Activated naive CD4-positive, alpha-beta T cell (primary cell): ENCODE data around the gene ATP6V1A.

ENCODE experiments used
- DNase-seq, 4 experiments: peaks; one replicate each; lab custom pipeline; 2025; lab: John Stamatoyannopoulos, UW

Gene ATP6V1A

DNA sequence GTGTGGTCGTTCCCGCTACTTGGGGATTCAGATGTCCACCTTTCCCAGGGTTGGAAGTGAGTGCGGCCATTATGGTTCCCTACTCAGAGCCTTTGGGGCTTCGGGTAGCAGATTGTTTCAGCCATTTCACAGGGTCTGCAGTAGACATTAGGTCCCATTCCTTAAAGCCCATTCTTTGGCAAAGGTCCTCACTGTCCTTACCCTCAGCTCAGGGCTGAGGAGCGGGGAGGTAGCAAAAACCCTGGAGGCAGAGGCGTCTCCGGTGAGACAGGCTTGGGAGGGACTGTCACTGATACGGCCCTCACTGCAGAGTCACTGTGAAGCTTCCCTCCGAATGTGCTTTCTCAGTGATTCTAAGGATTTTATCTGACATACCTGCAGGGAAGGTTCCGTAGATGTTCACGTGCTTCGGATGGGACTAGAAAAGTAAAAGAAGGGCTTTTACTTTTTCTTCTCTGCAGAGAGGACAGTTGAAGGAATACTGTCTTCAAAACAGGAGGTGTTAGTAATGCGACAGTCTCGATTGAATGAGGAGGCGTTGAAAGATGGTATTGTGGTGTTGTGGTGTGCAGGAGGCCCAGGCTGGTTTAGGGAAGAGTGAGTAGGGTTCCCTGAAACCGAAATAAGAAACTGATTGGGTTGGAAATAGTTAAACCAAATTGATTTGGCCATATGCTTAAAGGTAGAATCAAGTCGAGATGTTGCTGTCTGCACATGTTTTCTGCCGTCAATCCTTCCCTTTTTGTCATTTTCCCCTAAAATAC is 630 bp downstream of the ATP6V1A start:
- no peak for DNase-seq

DNA sequence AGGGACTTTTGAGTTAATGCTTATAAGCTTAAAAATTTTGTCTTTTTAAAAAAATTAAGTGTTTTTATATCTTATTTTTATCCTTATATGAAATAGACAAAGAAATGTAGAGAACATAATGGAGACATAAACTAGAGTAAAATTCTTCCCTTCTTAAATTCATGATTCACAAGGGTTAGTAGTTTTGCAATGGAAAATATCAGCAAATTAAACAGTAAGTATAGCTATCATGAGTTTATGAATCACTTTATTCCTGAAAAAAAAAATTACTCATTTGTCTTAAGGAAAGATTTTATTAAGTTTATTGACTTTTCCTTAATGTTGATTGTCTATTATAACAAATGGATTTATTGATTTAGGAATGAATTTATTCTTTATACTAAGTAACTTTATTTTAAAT is 4.3 kb downstream of the ATP6V1A start:
- no peak for DNase-seq

DNA sequence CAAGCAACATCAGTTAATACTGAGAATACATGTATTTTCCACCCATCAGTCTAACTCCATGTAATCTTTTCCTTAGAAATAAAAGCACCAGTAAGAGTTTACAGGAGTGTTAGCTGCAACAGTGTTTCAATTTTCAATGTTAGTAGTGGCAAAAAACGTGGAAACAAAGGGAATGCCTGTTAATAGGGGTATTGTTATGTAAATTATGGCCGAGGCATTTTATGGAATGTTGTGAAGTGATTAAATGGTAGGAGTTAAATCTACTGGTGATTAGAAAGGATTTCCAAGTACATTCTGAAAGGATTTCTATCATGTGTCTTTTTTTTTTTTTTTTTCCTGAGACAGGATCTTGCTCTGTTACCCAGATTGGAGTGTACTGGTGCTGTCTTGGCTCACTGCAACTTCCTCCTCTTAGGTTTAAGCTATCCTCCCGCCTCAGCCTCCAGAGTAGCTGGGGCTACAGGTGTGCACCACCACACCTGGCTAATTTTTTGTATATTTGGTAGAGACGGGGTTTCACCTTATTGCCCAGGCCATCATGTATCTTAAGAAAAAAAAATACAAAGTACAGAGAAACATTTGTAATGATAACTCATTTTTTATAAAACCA is 6.6 kb downstream of the ATP6V1A start:
- DNase-seq = no peak

DNA sequence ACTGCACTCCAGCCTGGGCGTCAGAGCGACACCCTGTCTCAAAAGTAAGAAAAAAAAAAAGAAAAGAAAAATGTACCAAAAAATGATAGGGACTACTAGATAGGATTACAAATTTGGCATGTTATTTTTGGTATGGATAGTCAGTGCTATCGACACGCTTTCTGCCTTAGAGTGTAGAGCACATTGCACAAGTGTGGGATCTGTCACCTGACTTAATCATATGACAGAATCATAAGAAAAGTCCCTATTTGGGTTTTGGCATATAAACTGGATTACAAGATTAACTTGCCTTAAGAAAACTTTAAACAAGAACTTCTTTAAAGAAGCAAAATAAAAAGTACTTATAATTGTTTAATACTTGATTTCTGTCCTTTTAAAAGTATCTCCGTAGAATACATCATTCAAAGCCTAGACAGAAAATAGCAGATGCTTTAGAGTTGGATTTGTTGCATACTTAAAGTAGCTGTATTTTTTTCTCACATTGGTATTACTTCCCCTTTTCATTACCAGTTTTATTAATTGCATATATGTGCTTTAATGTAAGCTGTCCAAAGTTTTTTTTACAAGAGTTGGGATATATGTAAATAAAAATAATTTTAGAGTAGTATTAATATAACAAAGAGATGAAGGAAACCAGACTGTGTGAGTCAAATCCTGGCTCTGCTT is 7.8 kb downstream of the ATP6V1A start:
- DNase-seq = no peak

DNA sequence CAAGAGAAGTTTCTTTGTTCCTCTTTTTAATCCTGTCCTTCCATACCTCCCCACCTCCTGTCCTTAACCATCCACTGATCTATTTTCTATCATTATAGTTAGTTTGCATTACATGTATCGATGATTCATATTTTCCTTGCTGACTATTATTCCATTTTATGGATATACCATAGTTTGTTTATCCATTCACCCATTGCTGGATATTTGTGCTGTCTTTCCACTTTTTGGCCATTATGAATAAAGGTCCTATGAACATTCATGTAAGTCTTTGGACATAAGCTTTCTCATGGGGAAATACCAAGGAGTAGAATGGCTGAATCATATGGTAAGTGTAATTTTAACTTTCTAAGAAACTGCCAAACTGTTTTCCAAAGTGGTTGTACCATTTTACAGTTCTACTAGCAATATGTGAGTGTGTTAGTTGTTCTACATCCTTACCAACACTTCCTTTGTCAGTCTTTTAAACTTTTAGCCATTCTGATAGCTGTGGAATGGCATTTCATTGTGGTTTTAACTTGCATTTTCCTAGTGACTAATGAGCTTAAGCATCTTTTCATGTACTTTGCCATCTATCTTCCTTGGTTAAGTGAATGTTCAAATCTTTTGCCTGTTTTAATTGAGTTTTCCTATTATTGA is 11.7 kb downstream of the ATP6V1A start:
- no peak for DNase-seq

DNA sequence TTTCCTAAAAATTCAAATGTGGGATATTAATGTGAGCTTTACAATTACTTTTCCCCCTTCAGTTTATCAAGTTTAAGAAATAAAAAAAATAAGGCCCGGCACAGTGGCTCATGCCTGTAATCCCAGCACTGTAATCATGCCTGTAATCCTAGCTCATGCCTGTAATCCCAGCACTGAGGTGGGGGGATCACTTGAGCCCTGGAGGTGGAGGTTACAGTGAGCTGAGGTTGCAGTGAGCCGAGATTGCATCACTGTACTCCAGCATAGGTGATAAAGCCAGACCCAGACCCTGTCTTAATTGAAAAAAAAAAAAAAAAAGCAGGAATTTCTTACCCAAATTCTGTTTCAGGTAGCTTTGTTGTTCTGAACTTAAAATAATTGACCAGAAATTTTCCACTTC is 17.9 kb downstream of the ATP6V1A start:
- no peak for DNase-seq

DNA sequence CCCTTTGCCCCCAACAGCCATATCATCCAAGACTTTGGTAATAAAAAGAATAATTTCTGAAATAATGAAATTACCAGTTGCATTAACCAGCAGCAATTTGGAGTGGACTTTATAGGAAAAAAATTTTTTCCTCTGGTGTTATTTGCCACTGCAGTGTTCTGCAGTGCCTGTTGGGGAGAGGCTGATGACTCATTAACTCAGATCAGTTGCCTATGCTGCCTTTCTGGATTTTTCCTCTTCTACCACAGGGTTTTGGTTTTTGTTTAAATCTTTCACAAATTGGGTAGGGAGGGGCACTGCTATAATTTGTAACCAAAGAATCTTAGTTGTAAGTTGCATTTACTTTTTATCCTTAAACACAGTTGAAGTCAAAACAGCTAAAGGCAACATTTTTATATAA is 22.7 kb downstream of the ATP6V1A start:
- DNase-seq = no peak

DNA sequence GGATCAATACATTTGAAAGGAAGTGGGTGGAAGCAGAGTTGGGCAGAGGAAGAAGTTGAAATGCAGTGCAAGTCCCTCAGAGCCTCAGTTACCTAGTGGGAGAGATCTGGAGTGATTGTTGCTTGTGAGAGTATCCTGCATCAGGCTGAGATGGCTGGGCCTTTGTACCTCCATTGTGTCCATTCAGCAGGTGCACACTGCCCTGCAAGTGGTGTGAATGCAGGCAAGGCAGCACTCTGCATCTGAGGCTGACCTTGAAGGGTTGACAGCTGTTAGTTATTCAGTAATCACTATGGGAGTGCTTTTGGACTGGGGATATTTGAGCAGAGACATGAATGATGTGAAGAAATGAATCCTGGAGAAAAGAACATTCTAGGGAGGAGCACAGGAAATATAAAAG is 25.2 kb downstream of the ATP6V1A start:
- DNase-seq = no peak

DNA sequence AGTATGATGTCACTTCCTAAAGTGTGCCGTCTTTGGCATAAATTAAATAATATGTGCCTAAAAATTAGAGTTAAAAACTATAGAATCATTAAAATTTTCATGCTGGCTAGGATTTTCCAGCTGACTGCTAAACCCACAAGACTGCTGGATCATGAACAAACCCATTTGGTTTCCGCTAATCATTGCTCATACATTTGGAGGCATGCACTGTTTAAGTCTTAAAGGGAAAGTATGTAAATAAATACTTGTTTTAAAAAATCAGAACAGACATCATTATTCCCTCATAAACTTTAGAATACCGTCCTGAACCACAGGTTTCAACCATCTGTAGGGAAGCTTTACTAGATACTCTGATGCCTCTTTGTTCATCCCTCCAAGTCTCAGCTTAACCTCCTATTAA is 26.5 kb downstream of the ATP6V1A start:
- DNase-seq = no peak

DNA sequence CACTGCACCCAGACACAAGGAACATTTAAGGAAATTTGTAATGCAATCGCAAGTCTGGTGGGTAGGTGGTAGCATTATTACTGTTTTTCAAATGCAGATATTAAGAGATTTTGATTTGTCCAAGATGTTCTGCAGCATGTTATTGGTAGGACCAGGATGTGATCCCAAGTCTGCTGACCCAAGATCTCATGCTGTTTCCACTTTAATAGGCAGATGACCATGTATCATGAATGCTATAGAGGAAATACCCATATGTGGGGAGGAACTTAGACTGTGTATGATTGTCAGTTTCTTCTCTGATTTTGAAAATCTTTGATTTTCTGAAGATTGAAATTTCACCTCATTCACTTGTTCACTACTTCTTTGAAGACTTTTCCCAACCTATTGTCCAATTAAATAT is 28.7 kb downstream of the ATP6V1A start:
- no peak for DNase-seq

DNA sequence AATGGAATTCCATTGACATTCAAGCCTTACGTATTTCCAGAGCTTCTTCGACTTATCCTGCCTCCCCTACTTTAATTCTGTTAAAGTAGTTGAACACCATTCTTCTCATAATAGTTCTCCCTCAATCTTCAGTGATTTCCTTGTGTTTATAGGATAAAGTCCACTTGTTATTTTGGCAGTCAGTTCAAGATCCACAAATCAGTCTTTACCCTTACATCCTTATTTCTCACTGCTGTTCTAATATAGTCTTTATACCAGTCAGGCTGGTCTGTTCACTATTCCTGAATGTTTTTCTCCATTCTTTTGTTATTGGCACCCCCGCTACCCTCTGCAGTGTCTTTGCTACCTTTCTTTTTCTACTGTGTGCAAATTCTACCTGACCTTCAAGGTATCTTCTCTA is 29.7 kb downstream of the ATP6V1A start:
- DNase-seq = no peak

DNA sequence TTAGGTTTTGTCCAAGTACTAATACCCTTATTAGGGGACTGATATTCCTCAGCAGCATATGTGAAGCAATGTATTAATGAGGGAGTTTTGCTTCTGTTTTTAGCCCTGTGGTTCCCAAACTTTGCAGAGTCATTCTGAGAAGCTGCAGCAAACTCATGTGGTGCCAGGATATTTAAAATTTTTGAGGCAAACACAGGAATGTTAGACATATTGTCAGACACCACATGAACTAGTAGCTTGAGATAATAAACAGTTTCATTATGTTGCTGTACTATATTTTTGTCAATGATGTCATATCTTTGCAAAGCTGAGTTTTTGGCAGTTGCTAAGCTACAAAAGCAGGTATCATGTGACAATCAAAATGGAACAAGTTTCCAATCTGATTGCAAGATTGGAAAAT is 36.6 kb downstream of the ATP6V1A start:
- DNase-seq = no peak

DNA sequence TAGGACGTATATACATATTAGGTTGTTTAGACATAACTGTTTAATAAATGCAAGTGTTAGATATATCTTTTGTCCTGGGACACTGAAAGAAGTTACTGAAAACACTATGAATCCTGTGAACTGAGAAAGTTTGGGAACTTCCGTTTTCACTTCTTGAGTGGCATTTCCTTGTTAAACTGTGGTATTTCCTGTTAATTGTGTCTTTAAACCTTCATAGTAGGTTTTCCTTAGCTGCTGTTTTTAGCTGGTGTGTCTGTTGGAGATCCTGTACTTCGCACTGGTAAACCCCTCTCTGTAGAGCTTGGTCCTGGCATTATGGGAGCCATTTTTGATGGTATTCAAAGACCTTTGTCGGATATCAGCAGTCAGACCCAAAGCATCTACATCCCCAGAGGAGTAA is 37.1 kb downstream of the ATP6V1A start:
- DNase-seq = no peak

DNA sequence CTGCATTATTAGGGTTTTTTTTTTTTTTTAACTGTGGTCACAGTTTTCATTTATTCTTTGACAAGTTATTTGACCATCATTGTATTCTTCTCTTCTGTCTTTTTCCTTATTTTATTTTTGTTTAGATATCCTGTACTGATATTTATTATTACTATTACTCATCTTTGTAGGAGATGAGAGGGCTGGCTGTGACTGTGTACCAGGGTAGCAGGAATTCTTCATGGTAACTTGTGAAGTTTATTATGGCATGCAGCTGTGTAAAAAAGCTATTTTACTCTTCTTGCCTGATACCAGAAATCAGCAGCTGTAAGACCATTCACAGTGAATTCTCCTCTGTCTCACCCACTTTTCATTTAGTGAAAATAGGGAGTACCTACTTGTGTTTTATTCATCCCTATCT is 44.5 kb downstream of the ATP6V1A start:
- no peak for DNase-seq

DNA sequence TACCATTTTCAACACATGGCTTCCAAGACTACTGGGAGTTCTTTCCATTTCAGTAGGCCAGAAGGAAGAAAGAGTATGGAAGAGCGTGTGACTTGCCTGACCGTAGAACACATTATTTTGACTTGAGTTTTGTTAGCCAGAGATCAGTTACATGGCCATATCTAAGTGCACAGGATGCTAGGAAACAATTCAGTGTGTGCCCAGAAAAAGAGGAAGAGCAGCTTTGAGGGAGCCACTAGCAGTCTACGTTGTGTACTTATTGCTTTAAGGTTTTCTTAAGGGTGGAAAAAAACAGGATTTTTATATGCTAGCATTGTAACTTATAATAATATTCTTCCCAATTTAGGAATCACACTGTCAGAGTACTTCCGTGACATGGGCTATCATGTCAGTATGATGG is 47.7 kb downstream of the ATP6V1A start:
- no peak for DNase-seq

DNA sequence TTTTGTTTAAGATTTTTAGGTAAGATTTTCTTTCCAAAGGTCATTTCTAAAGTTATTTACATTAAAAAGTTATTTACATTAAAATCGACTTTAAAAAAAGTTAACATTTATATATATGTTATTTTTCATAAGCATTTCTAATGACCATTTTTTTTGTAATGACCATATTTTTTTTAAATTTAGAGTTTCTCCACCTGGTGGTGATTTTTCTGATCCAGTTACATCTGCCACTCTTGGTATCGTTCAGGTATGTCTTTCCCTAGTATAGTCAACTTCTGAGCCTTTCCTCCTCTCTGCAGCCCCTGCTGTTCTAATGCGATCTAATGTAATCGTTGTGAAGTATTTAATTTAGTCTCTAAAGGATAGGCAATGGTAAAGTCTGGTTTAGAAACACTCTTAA is 48.9 kb downstream of the ATP6V1A start:
- DNase-seq = no peak

DNA sequence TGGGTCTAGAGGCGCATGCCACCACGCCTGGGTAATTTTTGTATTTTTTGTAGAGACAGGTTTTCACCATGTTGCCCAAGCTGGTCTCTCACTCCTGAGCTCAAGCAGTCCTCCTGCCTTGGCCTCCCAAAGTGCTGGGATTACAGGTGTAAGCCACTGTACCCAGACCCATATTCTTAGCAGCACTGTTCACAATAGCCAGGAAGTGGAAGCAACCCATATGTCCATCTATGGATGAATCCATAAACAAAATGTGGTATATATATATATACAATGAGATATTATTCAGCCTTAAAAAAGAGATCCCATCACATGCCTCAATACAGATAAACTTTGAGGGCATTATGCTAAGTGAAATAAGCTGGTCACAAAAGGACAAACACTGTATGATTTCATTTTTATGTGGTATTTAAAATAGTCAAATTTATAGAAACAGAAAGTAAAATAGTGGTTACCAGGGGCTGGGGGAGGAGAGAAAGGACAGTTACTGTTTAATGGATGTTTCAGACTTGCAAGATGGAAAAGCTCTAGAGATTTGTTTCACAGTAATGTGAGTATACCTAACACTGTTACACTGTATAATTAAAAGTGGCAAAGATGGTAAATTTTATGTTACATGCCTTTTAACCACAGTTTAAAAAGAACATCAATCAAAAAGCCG is 56.1 kb downstream of the ATP6V1A start:
- no peak for DNase-seq

DNA sequence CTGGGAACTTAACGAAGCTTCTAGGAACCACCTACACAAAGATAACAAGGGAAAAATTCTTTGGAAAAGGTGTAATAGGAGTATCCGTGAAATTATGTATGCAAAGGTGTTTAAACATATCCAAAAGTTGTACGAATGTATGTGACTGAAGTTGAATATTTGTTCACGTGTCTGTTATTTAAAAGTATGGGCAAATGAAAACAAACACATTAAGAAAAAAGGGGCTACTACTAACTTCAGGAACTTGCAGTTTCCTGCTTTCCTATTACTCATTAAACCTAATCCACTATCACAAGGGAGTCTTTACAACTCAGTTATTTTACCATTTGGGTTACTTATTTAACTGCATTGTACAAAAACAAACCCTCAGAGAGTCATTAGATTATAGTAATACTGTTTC is 57.8 kb downstream of the ATP6V1A start:
- DNase-seq = no peak

DNA sequence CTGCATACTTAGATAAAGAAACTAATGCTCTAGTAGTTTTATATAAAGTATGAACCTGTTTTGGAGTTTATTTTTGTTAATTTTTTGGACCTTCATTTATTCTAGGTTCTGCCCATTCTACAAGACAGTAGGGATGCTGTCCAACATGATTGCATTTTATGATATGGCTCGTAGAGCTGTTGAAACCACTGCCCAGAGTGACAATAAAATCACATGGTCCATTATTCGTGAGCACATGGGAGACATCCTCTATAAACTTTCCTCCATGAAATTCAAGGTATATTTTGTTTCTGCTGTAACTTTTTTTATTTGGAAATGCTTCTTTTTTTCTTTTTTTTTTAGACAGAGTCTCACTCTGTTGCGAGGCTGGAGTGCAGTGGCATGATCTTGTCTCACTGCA is 58.4 kb downstream of the ATP6V1A start:
- DNase-seq = no peak

DNA sequence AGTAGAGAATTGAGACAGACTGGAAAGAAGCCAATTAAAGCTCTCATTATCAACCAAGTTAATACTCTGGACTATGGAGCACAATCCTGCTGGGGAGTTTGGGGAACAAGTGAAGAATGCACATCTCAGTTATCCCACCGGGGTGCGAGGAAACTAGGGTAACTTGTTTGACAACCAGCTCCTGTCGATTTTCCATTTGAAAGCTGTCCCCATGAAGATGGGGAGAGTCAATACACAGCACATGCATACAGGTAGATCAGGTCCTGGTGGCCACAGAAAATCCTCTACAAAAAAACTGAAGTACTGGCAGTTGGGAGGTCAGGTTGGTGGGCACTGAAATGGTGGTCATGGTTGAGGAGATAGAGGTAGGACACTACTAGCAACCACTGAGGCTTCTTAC is 66.0 kb downstream of the ATP6V1A start:
- no peak for DNase-seq

DNA sequence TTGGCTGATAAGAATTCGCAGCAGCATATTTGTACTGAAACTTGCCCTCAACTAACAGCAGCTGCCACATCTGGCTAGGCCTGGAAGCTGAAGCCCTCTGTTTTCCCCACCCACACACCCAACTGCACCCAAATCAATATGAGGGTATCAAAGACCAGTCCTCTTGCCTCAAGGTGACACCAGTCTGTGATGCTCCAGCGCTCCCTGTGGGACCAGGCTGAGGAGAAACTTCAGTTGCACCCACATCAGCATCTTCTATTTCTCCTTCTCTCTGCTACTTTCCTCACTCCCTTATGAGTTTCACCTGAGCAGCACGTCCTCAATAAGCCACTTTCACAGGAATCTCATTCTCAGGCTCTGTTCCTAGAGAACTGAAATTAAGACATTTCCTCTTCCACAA is 73.0 kb downstream of the ATP6V1A start:
- DNase-seq = no peak

DNA sequence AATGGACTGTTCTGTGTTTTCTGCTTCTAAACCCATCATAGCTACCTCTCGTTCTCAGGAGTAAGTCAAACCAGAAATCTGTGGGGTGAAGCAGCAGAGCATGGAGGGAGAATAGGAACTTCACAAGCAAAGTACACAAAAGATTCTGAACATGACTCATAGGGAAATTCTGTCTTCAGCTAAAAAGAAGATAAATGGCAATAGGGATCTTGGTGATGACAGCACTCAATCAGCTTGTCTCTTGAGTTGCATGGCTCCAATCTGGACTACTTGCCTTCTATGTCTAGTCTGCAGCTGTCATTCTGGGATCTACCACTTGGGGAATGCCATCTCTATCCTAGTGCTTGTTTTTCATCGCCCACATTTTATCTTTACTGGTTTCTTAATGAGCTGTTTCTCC is 78.3 kb downstream of the ATP6V1A start:
- DNase-seq = no peak

DNA sequence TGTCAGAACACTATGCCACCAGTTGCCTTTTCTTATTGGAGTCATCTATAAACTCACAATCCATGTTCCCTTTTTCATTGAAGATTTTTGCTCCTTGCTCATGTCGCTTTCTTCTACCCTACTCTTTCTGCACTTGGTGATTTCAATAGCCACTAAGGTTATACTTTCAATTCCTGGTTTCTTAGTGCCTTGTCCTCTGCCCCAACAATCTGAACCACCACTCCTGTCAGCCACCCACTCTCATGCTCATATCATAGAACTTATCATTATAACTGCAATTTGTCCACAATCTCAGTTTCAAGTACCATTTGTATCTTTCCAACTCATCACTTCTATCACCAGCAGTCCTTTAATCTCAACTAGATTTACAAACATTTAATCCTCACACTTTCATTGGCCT is 81.8 kb downstream of the ATP6V1A start:
- no peak for DNase-seq
